Adrenal gland (tissue), 5 donors: ENCODE measurements around the gene SACM1L.

Experiments used
- CTCF ChIP-seq, 6 experiments: fragments of 450-650 bp in 4 of 6; fragments of 200-600 bp in 2 of 6; sonication (generic) in 1 of 6; IDR thresholded peaks; 1 replicate in 5 of 6; 2 replicates in 1 of 6; pipeline versions ENCODE4 v1.5.1 to v1.8.0; 2016 to 2021; ENCODE audit warnings: antibody characterized with exemption in 6 of 6, mild to moderate bottlenecking in 2 of 6, moderate library complexity in 1 of 6
- POLR2A ChIP-seq, 2 donors: fragments of 450-650 bp; IDR thresholded peaks; one replicate each; pipeline ENCODE4 v1.6.1; 2017; ENCODE audit warnings: antibody characterized with exemption in 2 of 2, mild to moderate bottlenecking in 2 of 2, moderate library complexity in 1 of 2
- donor health status: DM: no; HTN: no; CAD: no.

- TF ChIP-seq CTCF (IDR thresholded peaks at IDR 0.05) (no peak), POLR2A (IDR thresholded peaks at IDR 0.05) (no peak)
Observed at GRCh38 chr3:45688194-45688881, 858 bp upstream of the SACM1L start.
